ENCODE measurements around the gene CFAP74.

DNA sequence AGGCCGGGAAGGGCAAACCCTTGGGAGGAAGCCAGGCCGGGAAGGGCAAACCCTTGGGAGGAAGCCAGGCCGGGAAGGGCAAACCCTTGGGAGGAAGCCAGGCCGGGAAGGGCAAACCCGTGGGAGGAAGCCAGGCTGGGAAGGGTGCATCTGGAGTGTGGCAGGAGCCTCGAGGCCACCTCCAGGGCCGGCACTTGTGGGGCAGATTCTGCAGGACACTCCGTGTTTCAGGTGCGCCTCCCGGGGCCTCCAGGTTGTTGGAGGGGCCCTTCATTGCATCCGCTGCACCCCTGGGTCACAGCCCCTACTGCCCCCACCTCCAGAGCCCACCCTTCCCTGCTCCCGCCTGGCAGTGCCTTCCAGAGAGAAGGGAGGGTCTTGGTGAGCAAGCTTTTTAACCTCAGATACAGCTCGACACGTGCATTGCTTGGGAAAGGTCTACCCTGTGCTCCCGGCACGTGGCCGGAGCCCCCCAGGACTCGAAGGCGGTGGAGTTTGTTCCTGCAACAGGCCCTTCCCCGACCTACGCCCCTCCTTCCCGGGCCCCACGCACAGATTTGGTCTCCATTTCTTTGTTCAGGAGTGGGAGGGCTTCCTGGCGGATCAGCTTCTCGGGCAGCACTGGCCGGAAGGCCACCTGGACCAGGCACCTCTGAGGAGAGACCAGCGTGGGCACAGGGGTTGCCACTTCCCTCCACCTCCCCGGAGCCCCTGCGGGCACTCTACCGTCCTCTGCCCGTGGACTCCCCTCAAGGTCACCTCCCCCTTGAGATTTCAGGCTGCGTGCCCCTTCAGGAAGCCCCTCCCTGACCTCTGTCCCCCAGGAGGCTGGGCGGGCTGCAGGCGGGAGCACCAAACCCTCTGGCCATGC is 75.1 kb downstream of the CFAP74 start:
- TF ChIP-seq CEBPB (IDR thresholded peaks at IDR 0.05) (no peak), YY1 (IDR thresholded peaks at IDR 0.05; ENCODE audit: low read depth) (no peak), CREB1 (IDR thresholded peaks at IDR 0.05; ENCODE audit: low read depth) (no peak), TEAD4 (IDR thresholded peaks at IDR 0.05) (no peak), RAD21 (IDR thresholded peaks at IDR 0.05; ENCODE audit: low read depth) (no peak), FOXM1 (IDR thresholded peaks at IDR 0.05; ENCODE audit: borderline replicate concordance, low read depth) (no peak), TAF1 (IDR thresholded peaks at IDR 0.05; ENCODE audit: low read depth) (no peak)
- TF ChIP-seq, protein P1, sequence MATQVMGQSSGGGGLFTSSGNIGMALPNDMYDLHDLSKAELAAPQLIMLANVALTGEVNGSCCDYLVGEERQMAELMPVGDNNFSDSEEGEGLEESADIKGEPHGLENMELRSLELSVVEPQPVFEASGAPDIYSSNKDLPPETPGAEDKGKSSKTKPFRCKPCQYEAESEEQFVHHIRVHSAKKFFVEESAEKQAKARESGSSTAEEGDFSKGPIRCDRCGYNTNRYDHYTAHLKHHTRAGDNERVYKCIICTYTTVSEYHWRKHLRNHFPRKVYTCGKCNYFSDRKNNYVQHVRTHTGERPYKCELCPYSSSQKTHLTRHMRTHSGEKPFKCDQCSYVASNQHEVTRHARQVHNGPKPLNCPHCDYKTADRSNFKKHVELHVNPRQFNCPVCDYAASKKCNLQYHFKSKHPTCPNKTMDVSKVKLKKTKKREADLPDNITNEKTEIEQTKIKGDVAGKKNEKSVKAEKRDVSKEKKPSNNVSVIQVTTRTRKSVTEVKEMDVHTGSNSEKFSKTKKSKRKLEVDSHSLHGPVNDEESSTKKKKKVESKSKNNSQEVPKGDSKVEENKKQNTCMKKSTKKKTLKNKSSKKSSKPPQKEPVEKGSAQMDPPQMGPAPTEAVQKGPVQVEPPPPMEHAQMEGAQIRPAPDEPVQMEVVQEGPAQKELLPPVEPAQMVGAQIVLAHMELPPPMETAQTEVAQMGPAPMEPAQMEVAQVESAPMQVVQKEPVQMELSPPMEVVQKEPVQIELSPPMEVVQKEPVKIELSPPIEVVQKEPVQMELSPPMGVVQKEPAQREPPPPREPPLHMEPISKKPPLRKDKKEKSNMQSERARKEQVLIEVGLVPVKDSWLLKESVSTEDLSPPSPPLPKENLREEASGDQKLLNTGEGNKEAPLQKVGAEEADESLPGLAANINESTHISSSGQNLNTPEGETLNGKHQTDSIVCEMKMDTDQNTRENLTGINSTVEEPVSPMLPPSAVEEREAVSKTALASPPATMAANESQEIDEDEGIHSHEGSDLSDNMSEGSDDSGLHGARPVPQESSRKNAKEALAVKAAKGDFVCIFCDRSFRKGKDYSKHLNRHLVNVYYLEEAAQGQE (IDR thresholded peaks at IDR 0.05; ENCODE audit: low read depth), result no peak
- TF ChIP-seq, protein P2, sequence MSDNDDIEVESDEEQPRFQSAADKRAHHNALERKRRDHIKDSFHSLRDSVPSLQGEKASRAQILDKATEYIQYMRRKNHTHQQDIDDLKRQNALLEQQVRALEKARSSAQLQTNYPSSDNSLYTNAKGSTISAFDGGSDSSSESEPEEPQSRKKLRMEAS (IDR thresholded peaks at IDR 0.05), result no peak; the same call in 1 of the 2 replicates
